HG03045 (cell line): ENCODE measurements around the gene EEF1AKMT1.
A peak's percentile ranks its signal among the peaks of the same experiment; 100 is the strongest.

Experiments used
- ATAC-seq: cut with Tn5 transposase; IDR thresholded peaks from one replicate; pipeline ENCODE4 v1.9.1; 2021; ENCODE audit warnings: mild to moderate bottlenecking, moderate library complexity; ENCODE audit not compliant: unreplicated experiment

The EEF1AKMT1 gene

GRCh38 chr13:20773194-20774080 lies at the start of gene EEF1AKMT1:
Gene EEF1AKMT1 (minus strand): TSS chr13:20773961. CDS start chr13:20757598, 16,363 bp downstream.
- ATAC-seq = peak; percentile 95

GRCh38 chr13:20823071-20823470 lies 49.3 kb upstream of the EEF1AKMT1 start:
- no peak for ATAC-seq

GRCh38 chr13:20822406-20822805 lies 48.6 kb upstream of the EEF1AKMT1 start:
- no peak for ATAC-seq

- ATAC-seq = no peak
These were observed 46.0 kb upstream of the EEF1AKMT1 start for GRCh38 chr13:20819715-20820114.

GRCh38 chr13:20815464-20815863 lies 41.7 kb upstream of the EEF1AKMT1 start:
- no peak for ATAC-seq

- ATAC-seq = no peak
These were observed 40.6 kb upstream of the EEF1AKMT1 start for GRCh38 chr13:20814224-20814910.

- no peak for ATAC-seq
These were observed 39.1 kb upstream of the EEF1AKMT1 start for GRCh38 chr13:20812890-20813289.

- no peak for ATAC-seq
These were observed 37.0 kb upstream of the EEF1AKMT1 start for GRCh38 chr13:20810808-20811207.

- ATAC-seq = no peak
These were observed 35.1 kb upstream of the EEF1AKMT1 start for GRCh38 chr13:20808874-20809273.

- no peak for ATAC-seq
These were observed 29.6 kb upstream of the EEF1AKMT1 start for GRCh38 chr13:20803180-20803965.

- ATAC-seq = no peak
These were observed 27.9 kb upstream of the EEF1AKMT1 start for GRCh38 chr13:20801707-20802106.

GRCh38 chr13:20799726-20800416 lies 26.1 kb upstream of the EEF1AKMT1 start:
- no peak for ATAC-seq

- ATAC-seq = no peak
These were observed 24.3 kb upstream of the EEF1AKMT1 start for GRCh38 chr13:20798027-20798426.

- no peak for ATAC-seq
These were observed 23.2 kb upstream of the EEF1AKMT1 start for GRCh38 chr13:20796791-20797508.

- ATAC-seq = no peak
These were observed 15.9 kb upstream of the EEF1AKMT1 start for GRCh38 chr13:20789665-20790064.

- no peak for ATAC-seq
These were observed 14.6 kb upstream of the EEF1AKMT1 start for GRCh38 chr13:20788312-20788711.

GRCh38 chr13:20787180-20787579 lies 13.4 kb upstream of the EEF1AKMT1 start:
- no peak for ATAC-seq

- no peak for ATAC-seq
These were observed 8.5 kb upstream of the EEF1AKMT1 start for GRCh38 chr13:20782116-20782708.

GRCh38 chr13:20780317-20780716 lies 6.6 kb upstream of the EEF1AKMT1 start:
- no peak for ATAC-seq

GRCh38 chr13:20779405-20779804 lies 5.6 kb upstream of the EEF1AKMT1 start:
- ATAC-seq = no peak
